ENCODE data around the gene APOL4.

DNA sequence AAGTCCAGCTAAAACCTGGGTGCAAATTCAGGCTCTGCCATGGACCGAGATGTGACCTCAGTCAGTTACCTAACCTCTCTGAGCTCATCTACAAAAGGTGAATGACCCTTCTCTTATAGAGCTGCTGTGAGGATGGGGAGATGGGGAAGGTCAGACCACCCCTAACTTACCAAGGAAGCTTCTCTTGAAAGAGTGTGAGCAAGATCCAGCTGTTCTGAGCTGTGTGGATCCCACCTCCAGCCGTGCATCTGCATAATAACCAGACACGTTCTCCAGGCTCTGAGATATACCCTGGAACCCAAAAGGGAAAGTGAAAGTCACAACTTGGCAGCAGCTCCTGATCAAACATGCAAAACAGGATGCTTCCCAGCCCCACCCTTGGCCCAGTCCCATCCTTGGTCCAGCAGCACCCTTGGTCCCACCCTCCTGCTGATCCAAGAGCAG, 41.1 kb downstream of the APOL4 start, which contains the start of gene APOL3:
- TF ChIP-seq CTCF (conservative IDR thresholded peaks at IDR 0.05; ENCODE audit: low read length) (no peak), EZH2phosphoT487 (IDR thresholded peaks at IDR 0.05; ENCODE audit: borderline replicate concordance, low read depth, low read length) (no peak)

Measured in OCI-LY7 (cell line).